ENCODE data around the gene CLIC4. TPM values are rescaled to one million over a fixed set of nuclear protein-coding genes. Genes with fewer than 3 reads are reported as not detected.

The CLIC4 gene
- total and polyA plus RNA-seq, 2 of the 8 experiments (the other 6 are each of a cell fraction or from before 2014, with no cell fraction given), result 77.5 to 293 TPM

DNA sequence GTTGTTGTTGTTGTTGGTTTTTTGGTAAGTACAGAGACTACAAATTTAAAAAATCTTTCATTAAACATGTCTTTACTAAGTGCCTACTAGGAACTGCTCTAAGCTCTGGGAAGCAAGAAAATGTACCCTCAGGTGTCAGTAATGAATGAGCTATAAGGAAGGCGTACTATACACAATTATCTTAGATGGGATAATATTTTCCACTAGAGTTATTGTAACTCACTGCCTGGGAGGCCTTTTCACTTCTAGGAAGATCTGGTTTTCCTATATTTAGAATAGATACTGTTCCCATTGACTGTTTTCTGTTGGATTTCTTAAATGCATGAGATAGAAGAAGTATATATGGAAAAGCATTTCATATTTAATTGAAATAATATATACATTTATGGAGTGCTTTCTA lies 19.6 kb downstream of the CLIC4 start:
- Histone ChIP-seq H3K9ac (replicated peaks in 1 of 4; ENCODE audit: extremely low read depth in 1 of 4, low read depth in 3 of 4, low read length in 3 of 4) (no peak overlapping the region), H3K27me3 (replicated peaks in 1 of 4; ENCODE audit: control insufficient read depth in 3 of 4, extremely low read depth in 1 of 4, insufficient read depth in 3 of 4, low read length in 3 of 4) (no peaks in the 10 kb centered on the region), H4K91ac (replicated peaks; ENCODE audit: insufficient read length, low read length) (no peak overlapping the region), H3K9me3 (ENCODE audit: insufficient read depth in 2 of 2, low read depth in 1 of 2, low read length in 1 of 2) (no peaks in the 10 kb centered on the region), H3K4ac (replicated peaks; ENCODE audit: insufficient read length, low read depth, low read length) (no peak overlapping the region), H2BK20ac (ENCODE audit: low read length) (no peak overlapping the region), H3K27ac (ENCODE audit: low read depth, low read length) (no peak overlapping the region), H2BK5ac (ENCODE audit: low read depth, low read length) (no peak overlapping the region), H2BK15ac (ENCODE audit: low read length) (no peak overlapping the region), H3K23ac (ENCODE audit: insufficient read length) (no peak overlapping the region), H3K56ac (replicated peaks; ENCODE audit: insufficient read length, low read depth, low read length) (no peak overlapping the region), H2BK120ac (replicated peaks; ENCODE audit: low read depth, low read length) (no peak overlapping the region), H2AFZ (ENCODE audit: low read length) (no peak overlapping the region), H3K14ac (ENCODE audit: insufficient read length) (no peak overlapping the region), H4K8ac (ENCODE audit: extremely low read depth, insufficient read depth, low read length) (no peak overlapping the region), H3K23me2 (ENCODE audit: low read depth, low read length) (no peaks in the 10 kb centered on the region), H4K20me1 (replicated peaks in 1 of 2; ENCODE audit: control insufficient read depth in 1 of 2, insufficient read depth in 2 of 2, low read length in 2 of 2) (peaks cover 8 to 13% of the 10 kb centered on the region in 2 experiments), H3K4me2 (ENCODE audit: insufficient read depth in 1 of 2, low read depth in 2 of 2, low read length in 2 of 2) (no peak overlapping the region), H3K79me1 (ENCODE audit: low read depth, low read length) (peaks cover 9% of the 10 kb centered on the region), H3K18ac (ENCODE audit: extremely low read depth, low read length) (no peak overlapping the region), H4K5ac (ENCODE audit: insufficient read length, low read depth, low read length) (no peak overlapping the region), H3K4me3 (ENCODE audit: extremely low read depth in 1 of 4, insufficient read depth in 2 of 4, low read depth in 3 of 4, low read length in 4 of 4) (no peak overlapping the region), H3K4me1 (replicated peaks in 1 of 4; ENCODE audit: control insufficient read depth in 3 of 4, insufficient read depth in 4 of 4, low read length in 3 of 4) (peaks cover 0 to 7% (median 2%) of the 10 kb centered on the region in 4 experiments; a peak in 4 of 7 replicates), H2BK12ac (ENCODE audit: low read depth, low read length) (no peak overlapping the region), H3K36me3 (ENCODE audit: control insufficient read depth in 2 of 4, insufficient read depth in 4 of 4, low read length in 3 of 4) (no peaks in the 10 kb centered on the region), H2AK5ac (ENCODE audit: low read depth, low read length) (no peak overlapping the region), H3K79me2 (ENCODE audit: control insufficient read depth in 1 of 2, insufficient read depth in 2 of 2, low read length in 2 of 2) (peaks cover 14 to 98% of the 10 kb centered on the region in 2 experiments)
- ChIA-PET CTCF (ENCODE audit: partially characterized antibody) (interaction anchor here (0.8 to 2.5 kb wide), 4 partner anchors 9 to 83 kb away, joined by 3 to 9 read pairs (median 3); no protein-coding TSS in a partner anchor), POLR2A (ENCODE audit: partially characterized antibody) (interaction anchor here (0.6 to 5.0 kb wide), 7 partner anchors 9 to 116 kb away, joined by 3 to 37 read pairs (median 4); partner anchors contain the start of gene CLIC4)
- no peak for FAIRE-seq
- TF ChIP-seq, protein P1, sequence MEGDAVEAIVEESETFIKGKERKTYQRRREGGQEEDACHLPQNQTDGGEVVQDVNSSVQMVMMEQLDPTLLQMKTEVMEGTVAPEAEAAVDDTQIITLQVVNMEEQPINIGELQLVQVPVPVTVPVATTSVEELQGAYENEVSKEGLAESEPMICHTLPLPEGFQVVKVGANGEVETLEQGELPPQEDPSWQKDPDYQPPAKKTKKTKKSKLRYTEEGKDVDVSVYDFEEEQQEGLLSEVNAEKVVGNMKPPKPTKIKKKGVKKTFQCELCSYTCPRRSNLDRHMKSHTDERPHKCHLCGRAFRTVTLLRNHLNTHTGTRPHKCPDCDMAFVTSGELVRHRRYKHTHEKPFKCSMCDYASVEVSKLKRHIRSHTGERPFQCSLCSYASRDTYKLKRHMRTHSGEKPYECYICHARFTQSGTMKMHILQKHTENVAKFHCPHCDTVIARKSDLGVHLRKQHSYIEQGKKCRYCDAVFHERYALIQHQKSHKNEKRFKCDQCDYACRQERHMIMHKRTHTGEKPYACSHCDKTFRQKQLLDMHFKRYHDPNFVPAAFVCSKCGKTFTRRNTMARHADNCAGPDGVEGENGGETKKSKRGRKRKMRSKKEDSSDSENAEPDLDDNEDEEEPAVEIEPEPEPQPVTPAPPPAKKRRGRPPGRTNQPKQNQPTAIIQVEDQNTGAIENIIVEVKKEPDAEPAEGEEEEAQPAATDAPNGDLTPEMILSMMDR (IDR thresholded peaks at IDR 0.05; ENCODE audit: control extremely low read depth in 1 of 3, insufficient read depth in 1 of 3, low read depth in 1 of 3, low read length in 3 of 3), result no peak
- no peak for TF ChIP-seq POU5F1 (IDR thresholded peaks at IDR 0.05; ENCODE audit: low read depth, low read length)
- no peak for TF ChIP-seq SP4 (IDR thresholded peaks at IDR 0.05; ENCODE audit: low read length)
- no peak for TF ChIP-seq SIRT6 (IDR thresholded peaks at IDR 0.05; ENCODE audit: low read length)
- no peak for TF ChIP-seq MAFK (IDR thresholded peaks at IDR 0.05; ENCODE audit: low read depth, low read length)
- DNase-seq (ENCODE audit: low read depth in 1 of 2, low spot score in 2 of 2), result no peak
- 90% methylated on average over 1 of the region's 1 CpG; no CpG with 5 or more reads in 1 of the 2 experiments for WGBS, 2 experiments (ENCODE audit: extremely low coverage in 1 of 2, insufficient coverage in 1 of 2, insufficient read length in 1 of 2, insufficient replicate concordance in 2 of 2, low coverage in 1 of 2, low lambda C conversion rate in 2 of 2, missing lambda C conversion rate in 1 of 2)
